DOHH2 (cell line): ENCODE results near the gene PCED1B.

Experiments
- H3F3A ChIP-seq: fragments of 200-600 bp; sonication (generic), shearing (Covaris generic); 2 replicates; pipeline ENCODE4 v1.6.0; 2016; ENCODE audit warnings: antibody characterized with exemption, mild to moderate bottlenecking; ENCODE audit not compliant: control insufficient read depth, insufficient read depth
- H3K27ac ChIP-seq: fragments of 200-600 bp; sonication (generic); 2 replicates; pipeline ENCODE4 v1.5.1; 2014; ENCODE audit warnings: low read depth, mild to moderate bottlenecking, low read length, moderate library complexity
- H3K27me3 ChIP-seq: fragments of 200-600 bp; sonication (generic); 2 replicates; pipeline ENCODE4 v1.6.1; 2014; ENCODE audit warnings: mild to moderate bottlenecking, low read length, mixed read lengths; ENCODE audit not compliant: control insufficient read depth
- H3K36me3 ChIP-seq: fragments of 200-600 bp; sonication (generic); 2 replicates; pipeline ENCODE4 v1.6.1; 2014; ENCODE audit warnings: mild to moderate bottlenecking, low read length, moderate library complexity, mixed read lengths; ENCODE audit not compliant: control insufficient read depth
- H3K4me1 ChIP-seq: fragments of 200-600 bp; sonication (generic); 2 replicates; pipeline ENCODE4 v1.6.1; 2014; ENCODE audit warnings: mild to moderate bottlenecking, low read length, mixed read lengths; ENCODE audit not compliant: control insufficient read depth
- H3K4me2 ChIP-seq: fragments of 200-600 bp; sonication (generic); 2 replicates; pipeline ENCODE4 v1.6.0; 2014; ENCODE audit warnings: mild to moderate bottlenecking, low read length, moderate library complexity
- H3K4me3 ChIP-seq: fragments of 200-600 bp; sonication (generic); 2 replicates; pipeline ENCODE4 v1.5.1; 2014; ENCODE audit warnings: mild to moderate bottlenecking, low read length, mixed read lengths
- H3K79me2 ChIP-seq: fragments of 200-600 bp; sonication (generic); 2 replicates; pipeline ENCODE4 v1.6.1; 2014; ENCODE audit warnings: mild to moderate bottlenecking, low read length, mixed read lengths; ENCODE audit not compliant: control insufficient read depth
- H3K9me2 ChIP-seq: fragments of 200-600 bp; sonication (generic); replicated peaks from 2 replicates; pipeline ENCODE4 v1.6.1; 2014; ENCODE audit warnings: mild to moderate bottlenecking, low read length, mixed read lengths; ENCODE audit not compliant: control insufficient read depth
- H3K9me3 ChIP-seq: fragments of 200-600 bp; sonication (generic); 2 replicates; pipeline ENCODE4 v1.6.1; 2014; ENCODE audit warnings: antibody characterized with exemption, low read length, mixed read lengths; ENCODE audit not compliant: control insufficient read depth, insufficient read depth
- H4K20me1 ChIP-seq: fragments of 200-600 bp; sonication (generic); 2 replicates; pipeline ENCODE4 v1.6.0; 2014; ENCODE audit warnings: low read depth, mild to moderate bottlenecking, antibody characterized with exemption, low read length, moderate library complexity; ENCODE audit not compliant: control insufficient read depth, insufficient read depth
- CTCF ChIP-seq: fragments of 200-600 bp; sonication (generic); IDR thresholded peaks from one replicate; pipeline ENCODE4 v1.5.1; 2014; ENCODE audit warnings: antibody characterized with exemption, mild to moderate bottlenecking, low read depth, low read length; ENCODE audit not compliant: poor library complexity, severe bottlenecking
- EZH2phosphoT487 ChIP-seq: fragments of 200-600 bp; sonication (generic); IDR thresholded peaks from 2 replicates; pipeline ENCODE4 v1.6.1; 2017; ENCODE audit warnings: borderline replicate concordance, mild to moderate bottlenecking, antibody characterized with exemption, low read length, moderate library complexity, mixed read lengths

The PCED1B gene

GRCh38 chr12:47145188-47145587, 65.8 kb downstream of the PCED1B start:
- Histone ChIP-seq H3K4me1 (no peaks in the 10 kb centered on the region), H3F3A (no peaks in the 10 kb centered on the region), H3K4me2 (no peak overlapping the region), H4K20me1 (no peaks in the 10 kb centered on the region), H3K36me3 (no peaks in the 10 kb centered on the region), H3K27ac (no peak overlapping the region), H3K9me3 (no peaks in the 10 kb centered on the region), H3K27me3 (no peaks in the 10 kb centered on the region), H3K9me2 (no peaks in the 10 kb centered on the region), H3K4me3 (no peak overlapping the region), H3K79me2 (no peaks in the 10 kb centered on the region)
- TF ChIP-seq EZH2phosphoT487 (no peak), CTCF (no peak)

GRCh38 chr12:47147739-47148138, 68.3 kb downstream of the PCED1B start:
- TF ChIP-seq EZH2phosphoT487 (no peak), CTCF (no peak)

GRCh38 chr12:47149146-47149545, 69.7 kb downstream of the PCED1B start:
- Histone ChIP-seq H3K4me1 (no peaks in the 10 kb centered on the region), H3K9me2 (no peaks in the 10 kb centered on the region), H3K4me3 (no peak overlapping the region), H3F3A (no peaks in the 10 kb centered on the region), H3K79me2 (no peaks in the 10 kb centered on the region), H3K36me3 (no peaks in the 10 kb centered on the region), H3K27ac (no peak overlapping the region), H3K27me3 (no peaks in the 10 kb centered on the region), H4K20me1 (no peaks in the 10 kb centered on the region), H3K4me2 (no peak overlapping the region), H3K9me3 (no peaks in the 10 kb centered on the region)
- TF ChIP-seq EZH2phosphoT487, result no peak
- no peak for TF ChIP-seq CTCF

More at GRCh38 chr12:47147739-47148138, 68.3 kb downstream of the PCED1B start:
- Histone ChIP-seq H3K36me3 (no peaks in the 10 kb centered on the region), H4K20me1 (no peaks in the 10 kb centered on the region), H3K4me3 (no peak overlapping the region), H3K9me3 (no peaks in the 10 kb centered on the region), H3K9me2 (no peaks in the 10 kb centered on the region), H3K79me2 (no peaks in the 10 kb centered on the region), H3K4me2 (no peak overlapping the region), H3F3A (no peaks in the 10 kb centered on the region), H3K4me1 (no peaks in the 10 kb centered on the region), H3K27ac (no peak overlapping the region), H3K27me3 (no peaks in the 10 kb centered on the region)

GRCh38 chr12:47152095-47152494, 72.7 kb downstream of the PCED1B start:
- no peaks in the 10 kb centered on the region for H4K20me1 ChIP-seq
- no peaks in the 10 kb centered on the region for H3K79me2 ChIP-seq
- no peak overlapping the region for H3K4me3 ChIP-seq
- no peak overlapping the region for H3K27ac ChIP-seq
- no peaks in the 10 kb centered on the region for H3K9me3 ChIP-seq
- H3F3A ChIP-seq, result no peaks in the 10 kb centered on the region
- TF ChIP-seq CTCF (no peak), EZH2phosphoT487 (no peak)
- no peaks in the 10 kb centered on the region for H3K4me1 ChIP-seq
- H3K9me2 ChIP-seq, result no peaks in the 10 kb centered on the region
- no peaks in the 10 kb centered on the region for H3K27me3 ChIP-seq
- H3K36me3 ChIP-seq, result no peaks in the 10 kb centered on the region
- H3K4me2 ChIP-seq, result no peak overlapping the region
